GM06990 (cell line): ENCODE data around the gene ANKRD18B.
"Not testable (repeated sequence)": the region's sequence is repeated elsewhere in the genome, so short reads cannot be mapped to it uniquely, and the experiment has no call there.

ENCODE experiments used
- DNase-seq: peaks from one replicate; pipeline ENCODE4 v3.0.0-alpha.2; 2011; ENCODE audit not compliant: insufficient read length; ENCODE audit errors: extremely low read depth
- H3K27me3 ChIP-seq: replicated peaks from 2 replicates; pipeline ENCODE4 v1.6.0; 2011; ENCODE audit warnings: low read length; ENCODE audit not compliant: control insufficient read depth, insufficient read depth
- H3K36me3 ChIP-seq: 2 replicates; pipeline ENCODE4 v1.5.1; 2011; ENCODE audit warnings: low read length; ENCODE audit not compliant: control insufficient read depth, insufficient read depth
- H3K4me3 ChIP-seq: replicated peaks from 2 replicates; pipeline ENCODE4 v1.5.1; 2011; ENCODE audit warnings: low read depth, mild to moderate bottlenecking, control low read depth, low read length

Gene ANKRD18B

GRCh38 chr9:33551183-33551582 is 27.1 kb downstream of the ANKRD18B start:
- not testable (repeated sequence) for H3K36me3 ChIP-seq, DNase-seq, H3K27me3 ChIP-seq, H3K4me3 ChIP-seq

- not testable (repeated sequence) for H3K27me3 ChIP-seq, H3K4me3 ChIP-seq, DNase-seq, H3K36me3 ChIP-seq
Observed at GRCh38 chr9:33552315-33552725, 28.3 kb downstream of the ANKRD18B start.

GRCh38 chr9:33560217-33560616 is 36.2 kb downstream of the ANKRD18B start:
- H3K36me3 ChIP-seq, H3K27me3 ChIP-seq, H3K4me3 ChIP-seq: not testable (repeated sequence)
- peak; percentile 4 for DNase-seq

GRCh38 chr9:33562196-33562595 is 38.1 kb downstream of the ANKRD18B start:
- H3K4me3 ChIP-seq, H3K27me3 ChIP-seq, H3K36me3 ChIP-seq, DNase-seq: not testable (repeated sequence)

GRCh38 chr9:33567776-33568175 is 43.7 kb downstream of the ANKRD18B start:
- DNase-seq, H3K4me3 ChIP-seq, H3K36me3 ChIP-seq, H3K27me3 ChIP-seq: not testable (repeated sequence)

- H3K36me3 ChIP-seq, DNase-seq, H3K4me3 ChIP-seq, H3K27me3 ChIP-seq: not testable (repeated sequence)
Observed at GRCh38 chr9:33577786-33578185, 53.7 kb downstream of the ANKRD18B start.

GRCh38 chr9:33579996-33580395 is 55.9 kb downstream of the ANKRD18B start:
- H3K36me3 ChIP-seq, DNase-seq, H3K27me3 ChIP-seq, H3K4me3 ChIP-seq: not testable (repeated sequence)

- not testable (repeated sequence) for H3K27me3 ChIP-seq, H3K36me3 ChIP-seq, DNase-seq, H3K4me3 ChIP-seq
Observed at GRCh38 chr9:33582686-33583085, 58.6 kb downstream of the ANKRD18B start.

GRCh38 chr9:33586128-33586527 is 62.1 kb downstream of the ANKRD18B start:
- not testable (repeated sequence) for H3K4me3 ChIP-seq, H3K36me3 ChIP-seq, H3K27me3 ChIP-seq, DNase-seq

- not testable (repeated sequence) for H3K27me3 ChIP-seq, DNase-seq, H3K36me3 ChIP-seq, H3K4me3 ChIP-seq
Observed at GRCh38 chr9:33587799-33588198, 63.7 kb downstream of the ANKRD18B start.

- H3K36me3 ChIP-seq, H3K27me3 ChIP-seq, H3K4me3 ChIP-seq, DNase-seq: not testable (repeated sequence)
Observed at GRCh38 chr9:33588876-33589275, 64.8 kb downstream of the ANKRD18B start.

GRCh38 chr9:33590857-33591256 is 66.8 kb downstream of the ANKRD18B start:
- H3K4me3 ChIP-seq, DNase-seq, H3K27me3 ChIP-seq, H3K36me3 ChIP-seq: not testable (repeated sequence)

- not testable (repeated sequence) for DNase-seq, H3K4me3 ChIP-seq, H3K27me3 ChIP-seq, H3K36me3 ChIP-seq
Observed at GRCh38 chr9:33596974-33597373, 72.9 kb downstream of the ANKRD18B start.

- DNase-seq, result not testable (repeated sequence)
Observed at GRCh38 chr9:33597386-33597785, 73.3 kb downstream of the ANKRD18B start.

GRCh38 chr9:33598796-33599379 is 74.8 kb downstream of the ANKRD18B start:
- H3K4me3 ChIP-seq, H3K27me3 ChIP-seq: not testable (repeated sequence)

More at GRCh38 chr9:33597386-33597785, 73.3 kb downstream of the ANKRD18B start:
- not testable (repeated sequence) for H3K27me3 ChIP-seq, H3K36me3 ChIP-seq, H3K4me3 ChIP-seq

More at GRCh38 chr9:33598796-33599379, 74.8 kb downstream of the ANKRD18B start:
- not testable (repeated sequence) for H3K36me3 ChIP-seq, DNase-seq
